Measurements from ENCODE around the gene IMMT.

IMMT gene

DNA sequence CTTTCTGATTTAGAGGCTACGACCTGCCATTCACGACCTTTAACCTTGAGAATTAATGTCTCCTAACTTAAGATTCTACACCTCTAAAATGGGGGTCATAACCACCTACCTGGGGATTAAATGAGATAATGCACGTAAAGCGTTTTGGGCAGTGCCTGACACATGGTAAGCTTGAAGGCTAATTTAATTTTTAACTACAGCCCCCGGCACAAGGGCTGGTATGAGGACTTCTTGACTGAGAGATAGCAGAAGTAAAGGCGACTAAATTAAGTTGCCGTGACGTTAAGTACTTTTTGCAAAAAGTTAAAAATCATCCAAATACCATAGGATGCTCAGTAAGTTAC lies 4.5 kb upstream of the IMMT start:
- DNase-seq (ENCODE audit: low read depth): no peak

DNA sequence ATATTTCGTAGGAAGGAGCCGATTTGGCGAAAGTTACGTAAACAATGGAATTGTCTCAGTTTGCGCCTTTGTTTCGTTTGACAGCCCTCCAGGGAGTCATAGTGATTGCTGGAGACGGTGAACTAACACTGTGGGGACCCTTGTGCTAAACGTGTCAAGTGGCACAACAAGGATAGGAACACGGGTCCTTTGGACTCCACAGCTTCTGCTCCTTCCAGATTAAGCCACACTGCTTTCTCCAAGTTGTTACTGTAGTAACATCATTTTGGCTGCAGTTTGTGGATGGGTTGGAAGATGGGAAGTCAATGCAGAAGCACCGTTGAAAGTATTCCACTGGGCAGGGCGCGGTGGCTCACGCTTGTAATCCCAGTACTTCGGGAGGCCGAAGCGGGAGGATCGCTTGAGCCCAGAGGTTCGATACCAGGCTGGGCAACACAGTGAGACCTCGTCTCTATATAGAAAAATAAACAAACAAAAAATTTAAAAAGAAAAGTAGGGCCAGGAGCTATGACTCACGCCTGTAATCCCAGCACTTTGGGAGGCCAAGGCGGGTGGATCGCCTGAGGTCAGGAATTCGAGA lies 636 bp upstream of the IMMT start:
- DNase-seq (ENCODE audit: low read depth): no peak

DNA sequence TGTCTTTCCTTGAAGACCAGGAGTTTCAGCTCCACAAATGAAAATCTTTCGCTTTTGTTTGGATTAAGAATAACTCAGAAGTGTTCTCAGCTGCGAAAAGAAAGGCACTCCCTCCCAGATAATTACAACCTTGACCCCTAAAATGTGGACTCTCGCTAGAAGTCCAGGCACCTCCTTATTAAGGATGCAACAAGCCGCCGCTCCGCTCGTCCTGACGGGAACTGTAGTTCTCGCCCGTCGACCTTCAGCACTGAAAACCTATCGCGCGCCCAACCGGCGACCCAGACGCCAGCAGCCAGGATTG lies 559 bp downstream of the IMMT start:
- no peak for DNase-seq (ENCODE audit: low read depth)

- DNase-seq (ENCODE audit: low read depth): no peak
Measured at GRCh38 chr2:86193901-86194567, 1.2 kb downstream of the IMMT start.

DNA sequence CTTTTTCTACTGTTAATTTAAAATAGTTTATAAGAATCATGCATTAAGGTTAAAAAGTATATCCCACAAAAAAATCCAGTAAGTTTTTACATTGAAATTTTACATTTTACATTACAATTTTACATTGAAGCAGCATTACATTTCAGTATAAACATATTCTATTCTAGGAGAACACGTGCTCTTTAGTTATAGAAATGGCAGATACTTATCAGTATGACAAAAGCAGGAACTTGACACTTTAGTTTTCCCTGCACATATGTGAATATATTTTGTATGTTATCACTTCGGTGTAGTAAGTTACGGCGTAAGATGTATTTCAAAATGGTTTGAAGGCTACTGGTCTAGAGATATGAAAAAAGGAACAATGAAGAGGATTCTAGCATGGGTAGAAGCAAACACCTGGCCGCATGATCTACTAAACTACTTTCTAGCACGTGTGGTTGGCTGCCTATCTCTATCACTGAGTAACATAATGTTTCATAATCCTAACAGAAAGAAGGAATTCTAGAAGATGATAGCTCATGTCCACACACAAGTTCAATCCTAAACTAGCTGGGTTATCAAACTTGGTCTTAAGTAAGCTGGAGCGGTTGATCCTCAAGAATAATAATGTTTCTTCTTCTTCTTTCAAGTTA lies 5.4 kb downstream of the IMMT start:
- DNase-seq (ENCODE audit: low read depth): no peak

DNA sequence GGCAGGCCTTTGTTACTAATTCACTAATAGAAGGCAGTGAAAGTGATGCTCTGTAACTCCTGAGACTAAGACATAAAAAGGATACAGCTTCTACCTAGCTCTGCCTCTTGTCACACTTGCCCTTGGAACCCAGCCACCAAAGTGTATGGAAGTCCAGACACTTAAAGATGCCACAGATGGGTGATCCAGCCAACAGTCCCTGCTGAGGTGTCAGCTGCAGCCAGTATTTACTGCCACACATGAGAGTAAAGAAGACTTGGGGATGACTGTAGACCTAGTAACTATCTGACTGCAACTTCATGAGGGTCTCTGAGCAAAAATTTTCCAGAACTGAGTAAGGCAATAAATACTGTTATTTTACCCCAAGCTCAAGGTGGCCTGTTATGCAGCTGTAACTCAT lies 8.8 kb downstream of the IMMT start:
- DNase-seq (ENCODE audit: low read depth): no peak

DNA sequence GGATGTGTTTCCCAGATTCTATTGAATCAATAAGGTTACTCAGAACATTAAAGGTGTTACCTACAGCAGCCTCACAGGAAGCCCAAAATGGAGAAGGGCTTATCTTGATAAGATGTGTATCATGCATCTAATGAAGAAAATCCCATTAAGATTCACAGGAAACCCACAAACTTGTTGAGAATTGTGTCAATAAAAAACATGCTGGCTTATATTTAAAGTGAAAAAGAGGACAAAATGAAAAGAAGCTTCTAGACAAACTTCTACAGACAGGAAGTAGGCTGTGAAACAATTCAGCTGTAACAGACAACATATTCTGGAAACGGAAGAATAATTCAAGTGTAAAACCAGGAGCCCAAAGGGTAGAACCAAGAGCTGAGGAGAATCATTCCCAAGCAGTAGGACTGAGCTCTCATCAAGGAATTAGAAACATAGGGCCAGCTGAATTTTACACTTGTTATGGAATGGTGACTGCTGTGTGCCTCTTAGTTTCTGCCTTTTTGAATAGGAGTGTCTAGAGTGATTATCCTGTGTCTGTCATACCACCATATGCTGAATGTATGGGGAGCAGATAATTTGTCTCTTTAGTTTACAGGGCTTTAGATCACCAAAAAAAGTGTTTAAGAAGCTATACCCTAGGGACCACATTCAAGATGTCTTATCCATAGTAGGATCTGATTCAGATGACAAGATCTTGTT lies 9.6 kb downstream of the IMMT start:
- DNase-seq (ENCODE audit: low read depth): no peak

GRCh38 chr2:86176597-86176996 lies 18.7 kb downstream of the IMMT start:
- no peak for DNase-seq (ENCODE audit: low read depth)

DNA sequence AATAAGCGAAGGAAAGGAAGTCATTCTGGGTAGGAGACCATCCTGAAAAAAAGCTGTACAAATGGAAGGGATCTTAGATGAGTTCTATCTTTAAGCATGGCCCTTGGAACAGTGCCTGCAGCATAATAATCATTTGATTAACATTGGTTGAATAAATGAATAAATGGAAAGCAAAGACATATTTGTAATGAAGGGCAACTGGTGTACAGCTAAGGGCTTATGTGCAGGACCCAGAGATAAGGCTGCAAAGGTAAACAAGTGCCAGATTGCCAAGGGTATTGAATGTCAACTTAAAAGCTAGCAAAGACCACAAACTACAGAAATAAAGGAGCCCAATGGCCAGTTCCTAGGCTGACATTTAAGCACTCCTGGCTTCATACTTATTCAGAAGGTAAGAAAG lies 19.4 kb downstream of the IMMT start:
- no peak for DNase-seq (ENCODE audit: low read depth)

DNA sequence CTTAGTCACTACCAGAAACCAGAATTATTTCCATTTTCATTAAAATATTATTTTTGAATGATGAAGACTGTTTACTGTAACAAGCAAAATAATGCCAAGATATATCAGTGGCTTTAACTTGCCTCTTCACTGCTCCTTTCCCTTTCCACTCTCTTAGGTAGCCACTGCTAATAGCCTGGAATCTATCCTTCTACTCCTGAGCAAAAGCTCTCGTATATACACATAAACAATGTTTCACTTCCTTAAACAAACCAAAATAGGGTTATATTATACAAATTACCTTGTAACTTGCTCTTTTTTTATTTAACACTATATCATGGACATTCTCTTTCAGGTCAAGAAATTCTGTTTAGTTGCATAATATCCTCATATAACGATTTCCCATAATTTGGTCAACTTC lies 20.8 kb downstream of the IMMT start:
- DNase-seq (ENCODE audit: low read depth): no peak

DNA sequence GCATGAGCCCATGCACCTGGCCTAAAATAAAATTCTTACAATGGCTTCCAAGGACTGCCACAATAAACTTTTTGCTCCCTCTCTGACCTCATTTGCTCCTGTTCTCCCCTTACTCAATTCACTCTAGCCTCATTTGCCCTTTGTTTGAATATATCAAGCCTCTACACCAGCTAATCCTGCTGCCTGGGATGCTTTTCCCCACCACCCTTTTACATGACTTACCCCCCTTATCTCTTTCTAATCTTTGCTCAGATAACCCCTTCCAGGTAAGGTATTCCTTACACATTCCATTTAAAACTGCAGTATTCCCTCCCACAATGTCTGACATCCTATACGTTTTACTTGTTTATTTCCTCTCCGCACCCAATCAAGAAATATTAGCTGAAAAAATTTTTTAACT lies 22.7 kb downstream of the IMMT start:
- no peak for DNase-seq (ENCODE audit: low read depth)

DNA sequence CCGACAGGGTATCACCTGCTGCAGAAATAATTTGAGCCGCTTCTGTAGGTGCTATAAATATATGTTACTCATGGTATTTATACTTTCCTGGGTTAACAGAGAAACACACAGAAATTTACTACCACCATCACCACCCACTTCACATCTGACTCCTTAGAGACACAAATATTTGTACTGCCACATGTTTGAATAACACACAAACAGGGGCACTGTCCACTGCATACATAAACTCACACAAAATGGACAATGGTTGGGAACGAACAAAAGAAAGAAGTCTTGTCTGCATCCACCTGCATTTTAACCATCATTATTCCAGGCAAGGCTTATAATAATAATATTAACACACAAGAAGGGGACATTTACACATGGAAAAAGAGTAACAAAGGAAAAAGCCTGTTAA lies 24.0 kb downstream of the IMMT start:
- DNase-seq (ENCODE audit: low read depth): no peak

DNA sequence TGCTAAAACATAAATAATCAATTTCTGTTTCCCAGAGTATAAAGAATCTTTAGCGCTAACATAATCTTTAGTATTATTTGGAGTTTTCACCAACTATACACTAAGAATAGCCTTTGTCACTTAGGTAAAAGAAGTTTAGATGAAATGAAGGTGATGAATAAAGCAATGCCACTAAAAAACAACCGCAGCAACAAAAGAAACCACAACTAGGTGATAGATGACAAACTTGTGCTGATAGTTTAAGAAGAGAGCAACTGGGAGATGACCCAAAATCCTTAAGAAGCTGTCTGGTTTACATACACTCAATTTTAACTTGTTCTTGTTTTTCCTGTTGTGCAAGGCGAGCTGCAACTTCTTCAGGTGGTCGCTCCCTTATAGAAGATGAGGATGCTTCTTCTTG lies 24.8 kb downstream of the IMMT start:
- DNase-seq (ENCODE audit: low read depth): no peak

GRCh38 chr2:86160156-86160952 lies 34.9 kb downstream of the IMMT start:
- no peak for DNase-seq (ENCODE audit: low read depth)

DNA sequence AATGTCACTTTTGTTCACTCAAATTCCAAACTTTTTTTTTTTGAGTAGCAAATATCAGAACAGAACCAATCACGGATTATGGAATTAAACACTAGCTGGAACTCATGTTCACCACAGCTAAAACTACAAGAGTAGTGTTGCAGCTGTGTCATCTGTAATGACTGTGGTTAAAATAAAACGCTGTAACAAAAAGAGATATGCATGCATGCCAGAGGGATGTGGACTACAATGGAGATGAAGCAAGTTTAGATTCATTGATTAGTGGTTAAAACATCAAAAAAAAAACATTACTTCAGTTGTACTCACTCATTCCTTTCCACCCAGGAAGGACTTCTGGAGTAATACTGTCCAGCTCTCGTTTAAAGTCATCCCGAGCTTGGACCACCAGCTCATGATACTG lies 37.0 kb downstream of the IMMT start:
- no peak for DNase-seq (ENCODE audit: low read depth)

GRCh38 chr2:86157009-86157556 lies 38.2 kb downstream of the IMMT start:
- DNase-seq (ENCODE audit: low read depth): no peak

DNA sequence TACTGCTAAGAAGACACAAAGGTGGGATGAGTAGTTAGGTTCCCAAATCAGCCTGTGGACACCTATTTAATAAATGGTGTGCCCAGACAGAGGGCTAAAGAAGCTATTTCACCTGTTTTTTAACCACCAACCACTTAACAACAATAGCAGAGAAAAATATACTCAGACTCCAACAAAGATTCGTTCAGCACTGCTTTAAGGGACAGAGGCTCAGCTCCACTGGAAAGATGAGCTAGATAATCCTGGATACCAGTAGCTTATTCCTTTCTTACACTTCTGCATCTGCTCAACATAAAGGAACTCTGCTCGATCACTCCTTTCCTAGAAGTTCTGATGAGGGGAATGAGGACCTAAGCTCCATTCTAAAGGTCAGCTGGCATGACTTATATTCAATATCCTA lies 44.8 kb downstream of the IMMT start:
- DNase-seq (ENCODE audit: low read depth): no peak

- DNase-seq (ENCODE audit: low read depth): no peak
Measured at GRCh38 chr2:86147793-86148192, 47.5 kb downstream of the IMMT start.

DNA sequence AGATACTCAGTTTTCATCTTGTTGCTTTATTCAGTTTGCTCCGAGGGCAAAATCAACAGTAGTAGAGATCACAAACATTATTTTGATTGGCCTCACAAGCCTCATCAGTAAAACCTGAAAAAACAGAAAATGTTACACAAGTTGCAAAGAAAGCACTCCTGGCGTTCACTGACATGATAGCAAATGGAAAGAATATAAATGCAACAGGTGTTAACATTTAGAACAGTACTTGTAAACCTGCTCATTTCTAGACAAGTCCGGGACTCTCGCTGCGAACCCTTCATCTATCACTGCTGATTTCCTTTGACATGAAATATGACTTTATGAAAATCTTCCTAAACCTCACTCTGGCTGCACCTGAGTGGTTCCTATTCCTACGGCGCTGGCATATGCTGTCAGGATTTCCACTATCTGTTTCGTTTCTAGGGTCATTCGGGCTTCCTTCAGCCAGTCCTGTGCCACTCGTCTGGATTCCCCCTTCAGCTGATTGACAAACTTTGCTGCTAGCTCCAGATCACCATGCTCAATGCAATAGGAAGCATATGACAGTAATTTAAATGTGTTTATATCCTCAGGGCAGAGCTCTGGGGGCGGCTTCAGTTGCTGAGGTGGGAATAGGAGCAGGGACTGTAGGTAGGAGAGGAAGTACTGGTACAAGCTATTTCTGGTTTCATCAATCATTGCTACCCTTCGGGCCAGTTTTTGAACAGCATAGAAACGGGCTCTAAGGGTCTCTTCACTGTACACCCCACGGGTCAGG lies 51.2 kb downstream of the IMMT start:
- DNase-seq (ENCODE audit: low read depth): no peak

DNA sequence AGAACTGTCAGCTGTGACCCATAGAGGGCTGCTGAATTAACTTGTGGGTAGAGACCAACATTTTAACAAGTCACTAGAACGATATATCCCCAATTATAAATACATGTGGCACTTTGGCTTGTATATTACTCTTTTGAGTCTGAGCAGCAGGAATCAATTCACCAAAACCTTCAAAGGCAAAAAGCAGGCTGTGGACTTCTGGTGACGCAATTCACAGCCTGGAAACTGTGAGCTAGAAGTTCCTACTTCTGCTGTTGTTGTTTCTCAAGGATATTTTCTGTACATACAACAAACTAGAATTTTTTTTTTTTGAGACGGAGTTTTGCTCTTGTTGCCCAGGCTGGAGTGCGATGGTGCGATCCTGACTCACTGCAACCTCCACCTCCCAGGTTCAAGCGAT lies 52.0 kb downstream of the IMMT start:
- no peak for DNase-seq (ENCODE audit: low read depth)

DNA sequence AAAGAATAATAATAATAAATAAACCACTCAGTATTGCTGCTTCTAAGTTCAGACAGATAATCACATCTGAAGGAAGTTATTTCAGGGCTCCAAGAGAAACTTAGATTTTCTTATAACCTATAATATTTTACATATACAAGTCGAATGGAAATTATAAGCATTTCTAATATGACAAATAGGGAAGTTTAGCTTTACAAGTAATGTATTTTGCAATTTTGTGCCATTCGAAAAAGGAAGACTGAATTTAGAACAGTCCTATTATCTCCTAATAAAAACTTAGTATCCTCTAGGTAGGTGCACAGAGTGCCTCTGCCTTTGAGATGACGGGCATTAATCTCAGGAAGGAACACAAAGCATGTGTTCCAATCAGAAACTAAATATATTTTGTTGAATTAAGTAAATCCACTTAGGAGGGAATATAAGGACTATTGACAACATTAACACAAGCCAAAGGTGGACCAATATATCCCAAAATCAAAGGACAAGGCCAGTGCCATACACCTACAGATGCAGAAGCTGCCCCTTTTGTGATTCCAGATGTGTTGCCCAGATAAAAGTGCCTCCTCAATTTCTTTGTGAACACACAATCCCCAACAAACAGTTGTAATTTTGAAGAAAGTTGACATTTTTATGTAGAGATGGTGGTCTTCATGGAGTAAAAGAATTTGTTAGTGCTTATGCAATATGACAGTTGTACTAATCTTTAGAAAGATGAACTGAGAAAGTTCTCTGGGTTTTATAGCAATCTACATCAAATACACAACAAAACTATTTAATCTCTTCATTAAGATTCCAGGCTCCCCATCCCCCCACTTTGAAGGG lies 52.6 kb downstream of the IMMT start:
- no peak for DNase-seq (ENCODE audit: low read depth)
